CD4-positive, alpha-beta memory T cell (primary cell): Measurements from ENCODE around the gene CTNNA1. TPM values are rescaled to one million over a fixed set of nuclear protein-coding genes. Genes with fewer than 3 reads are reported as not detected.
"Not testable (repeated sequence)": the region's sequence is repeated elsewhere in the genome, so short reads cannot be mapped to it uniquely, and the experiment has no call there.

ENCODE experiments used
- CTCF ChIA-PET: fragments of 350-600 bp; sonication (Branson Sonifier 250); formaldehyde crosslinking; loops from one replicate; lab custom pipeline; 2021; ENCODE audit warnings: inconsistent platforms; ENCODE audit not compliant: partially characterized antibody; lab: Charles Lee
- POLR2A ChIA-PET: fragments of 350-600 bp; sonication (Branson Sonifier 250); formaldehyde crosslinking; loops from one replicate; lab custom pipeline; 2021; ENCODE audit not compliant: partially characterized antibody; lab: Charles Lee
- DNase-seq, 5 donors: peaks; one replicate each; pipeline versions ENCODE4 v3.0.0 to v3.0.0-alpha.2; 2020 to 2022; ENCODE audit warnings: mixed read lengths in 1 of 5
- H3K27ac ChIP-seq: one replicate; pipeline ENCODE4 v1.7.0; 2013; ENCODE audit warnings: low read depth, low read length
- H3K27me3 ChIP-seq: 2 replicates; pipeline ENCODE4 v1.7.0; 2013; ENCODE audit warnings: mild to moderate bottlenecking, low read length, moderate library complexity; ENCODE audit not compliant: insufficient read depth
- H3K36me3 ChIP-seq: 2 replicates; pipeline ENCODE4 v1.7.0; 2013; ENCODE audit warnings: mild to moderate bottlenecking, low read length, moderate library complexity; ENCODE audit not compliant: insufficient read depth
- H3K4me1 ChIP-seq: 2 replicates; pipeline ENCODE4 v1.7.0; 2013; ENCODE audit warnings: mild to moderate bottlenecking, low read length, moderate library complexity; ENCODE audit not compliant: insufficient read depth
- H3K4me3 ChIP-seq, 2 donors: one replicate each; pipeline ENCODE4 v1.7.0; 2013; ENCODE audit warnings: low read length in 2 of 2, mild to moderate bottlenecking in 1 of 2
- H3K9me3 ChIP-seq, 2 donors: one replicate each; pipeline ENCODE4 v1.7.0; 2013; ENCODE audit warnings: low read length in 2 of 2, control low read depth in 1 of 2; ENCODE audit not compliant: control insufficient read depth in 1 of 2
- H3K27ac Mint-ChIP-seq, 7 donors: one replicate each; pipeline ENCODE4 v1.8.0; 2020 to 2021; ENCODE audit warnings: mixed read lengths in 7 of 7, mild to moderate bottlenecking in 6 of 7, inconsistent platforms in 3 of 7, moderate library complexity in 3 of 7
- H3K27me3 Mint-ChIP-seq, 2 donors: one replicate each; pipeline ENCODE4 v1.8.0; 2020 to 2021; ENCODE audit warnings: mixed read lengths in 2 of 2
- H3K36me3 Mint-ChIP-seq, 2 donors: one replicate each; pipeline ENCODE4 v1.8.0; 2020 to 2021; ENCODE audit warnings: mixed read lengths in 2 of 2, inconsistent platforms in 1 of 2, mild to moderate bottlenecking in 1 of 2
- H3K4me1 Mint-ChIP-seq, 4 donors: one replicate each; pipeline ENCODE4 v1.8.0; 2020 to 2021; ENCODE audit warnings: mixed read lengths in 4 of 4, mild to moderate bottlenecking in 1 of 4
- H3K4me3 Mint-ChIP-seq, 8 donors: one replicate each; pipeline ENCODE4 v1.8.0; 2020 to 2021; ENCODE audit warnings: mixed read lengths in 8 of 8, mild to moderate bottlenecking in 7 of 8, moderate library complexity in 6 of 8, inconsistent platforms in 3 of 8
- H3K9me3 Mint-ChIP-seq, 8 donors: one replicate each; pipeline ENCODE4 v1.8.0; 2020 to 2021; ENCODE audit warnings: mixed read lengths in 8 of 8, mild to moderate bottlenecking in 5 of 8, inconsistent platforms in 3 of 8, moderate library complexity in 1 of 8
- intact Hi-C: fragments of 100-400 bp; cut with micrococcal nuclease; formaldehyde crosslinking; loops from one replicate; pipeline ENCODE4 v1.15.1; 2023
- polyA plus RNA-seq, 2 donors: library from polyadenylated mRNA; unstranded; fragments of 300-500 nt; fragmentation: Illumina TruSeq; gene quantifications; one replicate each; pipeline ENCODE4 v1.2.3, GENCODE V29; 2021
- total RNA-seq, 2 experiments: library from RNA; stranded (reverse); gene quantifications; one replicate each; pipeline ENCODE4 v1.2.3, GENCODE V29; 2021

Gene CTNNA1
- total and polyA plus RNA-seq, 4 experiments from 2014 or later, result 10.1 to 26.1 (median 17.4) TPM

- H3K27ac Mint-ChIP-seq, result peak overlapping the region in 1 of 7 donors; percentile 32
- Histone ChIP-seq H3K9me3 (no peaks in the 10 kb centered on the region), H3K27me3 (no peaks in the 10 kb centered on the region), H3K27ac (no peak overlapping the region), H3K4me3 (no peak overlapping the region), H3K4me1 (peaks cover 8% of the 10 kb centered on the region), H3K36me3 (no peaks in the 10 kb centered on the region)
- peaks cover 0 to 15% (median 4%) of the 10 kb centered on the region in 8 donors for H3K9me3 Mint-ChIP-seq
- H3K4me1 Mint-ChIP-seq, result peaks cover 12 to 15% (median 14%) of the 10 kb centered on the region in 4 donors
- intact Hi-C loops, result no loop called here
- CTCF ChIA-PET, result no interaction called here
- peaks cover 1 to 15% of the 10 kb centered on the region in 2 donors for H3K36me3 Mint-ChIP-seq
- H3K27me3 Mint-ChIP-seq, result no peaks in the 10 kb centered on the region
- no peak overlapping the region for H3K4me3 Mint-ChIP-seq
- POLR2A ChIA-PET, result interaction anchor here (1.8 kb wide), 1 partner anchor 13 kb away, joined by 5 read pairs; no protein-coding TSS in a partner anchor
- no peak for DNase-seq
These were observed 51.9 kb downstream of the CTNNA1 start for GRCh38 chr5:138805096-138805495.

GRCh38 chr5:138807182-138807581 is 54.0 kb downstream of the CTNNA1 start:
- Mint-ChIP-seq H3K36me3 (peaks cover 1 to 16% of the 10 kb centered on the region in 2 donors), H3K4me1 (peaks cover 12 to 15% (median 14%) of the 10 kb centered on the region in 4 donors), H3K4me3 (peak overlapping the region in 7 of 8 donors; percentile 2 to 78 (median 33)), H3K9me3 (peaks cover 0 to 7% (median 0%) of the 10 kb centered on the region in 8 donors), H3K27me3 (no peaks in the 10 kb centered on the region), H3K27ac (peak overlapping the region in 3 of 7 donors; percentile 1 to 22 (median 6))
- CTCF ChIA-PET, result interaction anchor here (1.2 to 2.6 kb wide), 2 partner anchors 15 to 18 kb away, joined by 8 to 10 read pairs; no protein-coding TSS in a partner anchor
- no peak overlapping the region for H3K27ac ChIP-seq
- no peaks in the 10 kb centered on the region for H3K36me3 ChIP-seq
- no peak overlapping the region for H3K4me3 ChIP-seq
- H3K4me1 ChIP-seq, result peaks cover 8% of the 10 kb centered on the region
- no peak for DNase-seq
- no peaks in the 10 kb centered on the region for H3K27me3 ChIP-seq
- no peaks in the 10 kb centered on the region for H3K9me3 ChIP-seq
- intact Hi-C loops, result no loop called here
- POLR2A ChIA-PET, result no interaction called here

- intact Hi-C loops, result no loop called here
- Histone ChIP-seq H3K9me3 (no peaks in the 10 kb centered on the region), H3K4me1 (peaks cover 8% of the 10 kb centered on the region), H3K36me3 (no peaks in the 10 kb centered on the region), H3K27ac (no peak overlapping the region), H3K4me3 (no peak overlapping the region), H3K27me3 (no peaks in the 10 kb centered on the region)
- ChIA-PET POLR2A (no interaction called here), CTCF (interaction anchor here (1.3 to 2.6 kb wide), 3 partner anchors 16 to 21 kb away, joined by 3 to 8 read pairs (median 5); no protein-coding TSS in a partner anchor)
- peaks cover 5 to 22% of the 10 kb centered on the region in 2 donors for H3K36me3 Mint-ChIP-seq
- peaks cover 0 to 7% (median 0%) of the 10 kb centered on the region in 8 donors for H3K9me3 Mint-ChIP-seq
- peaks cover 11 to 15% (median 12%) of the 10 kb centered on the region in 4 donors for H3K4me1 Mint-ChIP-seq
- no peaks in the 10 kb centered on the region for H3K27me3 Mint-ChIP-seq
- DNase-seq, result no peak
- no peak overlapping the region for H3K4me3 Mint-ChIP-seq
- no peak overlapping the region for H3K27ac Mint-ChIP-seq
These were observed 56.2 kb downstream of the CTNNA1 start for GRCh38 chr5:138809391-138809790.

- CTCF ChIA-PET, H3K27me3 ChIP-seq, H3K27ac Mint-ChIP-seq, H3K4me3 ChIP-seq, H3K9me3 Mint-ChIP-seq, H3K9me3 ChIP-seq, H3K27me3 Mint-ChIP-seq, H3K27ac ChIP-seq, H3K36me3 ChIP-seq, H3K4me1 ChIP-seq, POLR2A ChIA-PET, DNase-seq, intact Hi-C loops, H3K4me3 Mint-ChIP-seq: not testable (repeated sequence)
- Mint-ChIP-seq H3K4me1 (peaks cover 11 to 15% (median 12%) of the 10 kb centered on the region in 4 donors), H3K36me3 (peaks cover 5 to 26% of the 10 kb centered on the region in 2 donors)
These were observed 57.6 kb downstream of the CTNNA1 start for GRCh38 chr5:138810861-138811260.

GRCh38 chr5:138815529-138815928 is 62.3 kb downstream of the CTNNA1 start:
- H3K27me3 ChIP-seq, result no peaks in the 10 kb centered on the region
- no peak for DNase-seq
- ChIA-PET POLR2A (no interaction called here), CTCF (interaction anchor here (1.5 kb wide), 1 partner anchor 10 kb away, joined by 6 read pairs; no protein-coding TSS in a partner anchor)
- intact Hi-C loops, result no loop called here
- no peak overlapping the region for H3K27ac ChIP-seq
- H3K4me1 Mint-ChIP-seq, result peaks cover 0 to 2% (median 0%) of the 10 kb centered on the region in 4 donors
- H3K4me3 Mint-ChIP-seq, result no peak overlapping the region
- no peaks in the 10 kb centered on the region for H3K27me3 Mint-ChIP-seq
- H3K36me3 ChIP-seq, result no peaks in the 10 kb centered on the region
- H3K9me3 ChIP-seq, result no peaks in the 10 kb centered on the region
- H3K27ac Mint-ChIP-seq, result no peak overlapping the region
- H3K4me3 ChIP-seq, result no peak overlapping the region
- H3K36me3 Mint-ChIP-seq, result peaks cover 5 to 18% of the 10 kb centered on the region in 2 donors
- H3K9me3 Mint-ChIP-seq, result no peaks in the 10 kb centered on the region
- H3K4me1 ChIP-seq, result no peaks in the 10 kb centered on the region

DNA sequence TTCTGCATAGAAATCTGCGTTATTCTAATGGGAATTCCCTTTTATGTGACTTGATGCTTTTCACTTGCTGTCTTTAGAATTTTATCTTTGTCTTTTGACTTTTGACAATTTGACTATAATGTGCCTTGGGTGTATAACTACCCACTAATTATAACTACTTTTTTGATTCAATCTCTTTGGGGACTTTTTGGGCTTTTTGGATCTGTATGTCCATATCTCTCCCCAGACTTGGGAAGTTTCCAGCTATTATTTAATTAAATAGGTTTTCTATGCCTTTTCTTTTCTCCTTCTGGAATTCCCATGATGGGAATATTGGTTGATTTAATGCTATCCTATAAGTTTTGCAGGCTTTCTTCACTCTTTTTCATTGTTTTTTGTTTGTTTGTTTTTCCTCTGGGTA is 64.0 kb downstream of the CTNNA1 start:
- ChIA-PET POLR2A (no interaction called here), CTCF (no interaction called here)
- H3K9me3 ChIP-seq, result no peaks in the 10 kb centered on the region
- Mint-ChIP-seq H3K4me3 (no peak overlapping the region), H3K36me3 (peaks cover 5 to 14% of the 10 kb centered on the region in 2 donors), H3K27me3 (no peaks in the 10 kb centered on the region), H3K9me3 (no peaks in the 10 kb centered on the region), H3K27ac (no peak overlapping the region), H3K4me1 (peaks cover 0 to 2% (median 0%) of the 10 kb centered on the region in 4 donors)
- intact Hi-C loops, result no loop called here
- H3K27me3 ChIP-seq, result no peaks in the 10 kb centered on the region
- no peaks in the 10 kb centered on the region for H3K4me1 ChIP-seq
- no peak for DNase-seq
- no peak overlapping the region for H3K27ac ChIP-seq
- H3K4me3 ChIP-seq, result no peak overlapping the region
- no peaks in the 10 kb centered on the region for H3K36me3 ChIP-seq

GRCh38 chr5:138819081-138819480 is 65.9 kb downstream of the CTNNA1 start:
- Mint-ChIP-seq H3K27me3 (no peaks in the 10 kb centered on the region), H3K27ac (no peak overlapping the region), H3K4me1 (peaks cover 0 to 2% (median 0%) of the 10 kb centered on the region in 4 donors), H3K4me3 (no peak overlapping the region), H3K36me3 (peaks cover 0 to 13% of the 10 kb centered on the region in 2 donors), H3K9me3 (no peaks in the 10 kb centered on the region)
- Histone ChIP-seq H3K9me3 (no peaks in the 10 kb centered on the region), H3K4me3 (no peak overlapping the region), H3K27me3 (no peaks in the 10 kb centered on the region), H3K4me1 (no peaks in the 10 kb centered on the region), H3K36me3 (no peaks in the 10 kb centered on the region), H3K27ac (no peak overlapping the region)
- ChIA-PET CTCF (interaction anchor here (1.3 kb wide), 1 partner anchor 26 kb away, joined by 3 read pairs; no protein-coding TSS in a partner anchor), POLR2A (no interaction called here)
- no peak for DNase-seq
- intact Hi-C loops, result no loop called here
